PC-9 (cell line): ENCODE data around the gene R3HDM2.

Source experiments
- CTCF ChIP-seq: fragments of 200-600 bp; sonication (generic); conservative IDR thresholded peaks from 2 replicates; pipeline ENCODE4 v1.6.1; 2017; ENCODE audit warnings: mixed run types, antibody characterized with exemption, mild to moderate bottlenecking, moderate library complexity
- EZH2 ChIP-seq: fragments of 200-600 bp; sonication (generic); IDR thresholded peaks from 2 replicates; pipeline ENCODE4 v1.8.0; 2017; ENCODE audit warnings: antibody characterized with exemption, low read depth

DNA sequence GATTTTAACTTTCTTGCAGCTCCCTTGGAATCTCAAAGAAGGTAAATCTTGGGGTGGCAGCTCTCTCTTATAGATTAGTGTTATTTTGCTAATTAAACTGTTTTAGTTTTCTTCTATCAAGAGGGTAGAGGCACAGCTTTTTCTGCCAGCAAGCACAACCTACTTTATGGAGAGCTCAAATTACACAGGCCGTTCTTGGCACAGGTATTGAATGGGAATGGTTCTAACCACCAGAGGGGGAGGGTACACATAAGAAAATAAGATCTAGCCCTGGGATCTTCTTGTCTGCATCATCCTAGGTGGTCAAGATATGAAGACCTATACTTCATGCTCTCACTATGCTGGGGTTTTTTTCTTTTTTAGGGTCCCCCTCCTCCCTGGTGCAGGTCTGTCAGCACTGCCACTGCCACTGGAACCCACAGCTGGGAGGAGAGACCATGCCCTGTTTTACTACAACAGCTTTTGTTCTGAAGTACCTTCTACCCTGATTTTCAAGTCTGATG, 131.3 kb downstream of the R3HDM2 start:
- TF ChIP-seq CTCF (no peak), EZH2 (no peak)
